PC-9 (cell line): ENCODE data around the gene CAPN5. TPM values are rescaled to one million over a fixed set of nuclear protein-coding genes. Genes with fewer than 3 reads are reported as not detected.

Source experiments
- BruUV-seq: library from RNA; stranded (reverse); fragments of 400-500 nt; replicated peaks from 2 replicates; lab custom pipeline; 2021; lab: Mats Ljungman, UMichigan
- CTCF ChIA-PET: fragments of 300-600 bp; sonication (Branson Sonifier 250); formaldehyde crosslinking; loops from one replicate; lab custom pipeline; 2022; ENCODE audit warnings: antibody characterized with exemption; lab: Charles Lee
- POLR2A ChIA-PET: fragments of 300-600 bp; sonication (Branson Sonifier 250); formaldehyde crosslinking; loops from one replicate; lab custom pipeline; 2022; ENCODE audit warnings: antibody characterized with exemption; ENCODE audit not compliant: unreplicated experiment; lab: Charles Lee
- DNase-seq, 2 experiments: peaks; one replicate each; pipeline versions ENCODE4 v3.0.0 to v3.0.0-alpha.2; 2015 to 2022; ENCODE audit warnings: mixed read lengths in 1 of 2
- H2AFZ ChIP-seq: fragments of 200-600 bp; sonication (generic); 2 replicates; pipeline ENCODE4 v1.8.1; 2017; ENCODE audit warnings: antibody characterized with exemption
- H3F3A ChIP-seq: fragments of 200-600 bp; sonication (generic); 2 replicates; pipeline ENCODE4 v1.8.1; 2017; ENCODE audit warnings: antibody characterized with exemption, mild to moderate bottlenecking, low read depth; ENCODE audit not compliant: insufficient read depth
- H3K27ac ChIP-seq: fragments of 200-600 bp; sonication (generic); 2 replicates; pipeline ENCODE4 v1.6.1; 2016; ENCODE audit warnings: mixed run types
- H3K27me3 ChIP-seq: fragments of 200-600 bp; sonication (generic); 2 replicates; pipeline ENCODE4 v1.6.1; 2016; ENCODE audit warnings: low read depth, mixed run types; ENCODE audit not compliant: insufficient read depth
- H3K36me3 ChIP-seq: fragments of 200-600 bp; sonication (generic); 2 replicates; pipeline ENCODE4 v1.6.1; 2016; ENCODE audit warnings: low read depth, mixed run types
- H3K4me1 ChIP-seq: fragments of 200-600 bp; sonication (generic); replicated peaks from 2 replicates; pipeline ENCODE4 v1.6.1; 2016; ENCODE audit warnings: mixed run types; ENCODE audit not compliant: insufficient read depth
- H3K4me2 ChIP-seq: fragments of 200-600 bp; sonication (generic); 2 replicates; pipeline ENCODE4 v1.6.1; 2017; ENCODE audit warnings: mixed run types
- H3K4me3 ChIP-seq: fragments of 200-600 bp; sonication (generic); 2 replicates; pipeline ENCODE4 v1.6.1; 2016; ENCODE audit warnings: mixed run types
- H3K79me2 ChIP-seq: fragments of 200-600 bp; sonication (generic); 2 replicates; pipeline ENCODE4 v1.6.1; 2017; ENCODE audit warnings: low read depth, mixed run types
- H3K9me2 ChIP-seq: fragments of 200-600 bp; sonication (generic); 2 replicates; pipeline ENCODE4 v1.8.1; 2017; ENCODE audit warnings: mild to moderate bottlenecking; ENCODE audit not compliant: insufficient read depth
- H3K9me3 ChIP-seq: fragments of 200-600 bp; sonication (generic); 2 replicates; pipeline ENCODE4 v1.8.1; 2016; ENCODE audit warnings: low read depth; ENCODE audit not compliant: insufficient read depth
- H4K20me1 ChIP-seq: fragments of 200-600 bp; sonication (generic); 2 replicates; pipeline ENCODE4 v1.8.1; 2017; ENCODE audit not compliant: insufficient read depth
- CTCF ChIP-seq: fragments of 200-600 bp; sonication (generic); conservative IDR thresholded peaks from 2 replicates; pipeline ENCODE4 v1.6.1; 2017; ENCODE audit warnings: mixed run types, antibody characterized with exemption, mild to moderate bottlenecking, moderate library complexity
- EZH2 ChIP-seq: fragments of 200-600 bp; sonication (generic); IDR thresholded peaks from 2 replicates; pipeline ENCODE4 v1.8.0; 2017; ENCODE audit warnings: antibody characterized with exemption, low read depth
- intact Hi-C: fragments of 100-400 bp; cut with micrococcal nuclease; formaldehyde crosslinking; loops from one replicate; pipeline ENCODE4 v1.10.0; 2022; ENCODE audit not compliant: unreplicated experiment
- total RNA-seq: library from RNA; stranded (reverse); gene quantifications from 2 replicates; pipeline ENCODE4 v1.2.3, GENCODE V29; 2021

Gene CAPN5
- total RNA-seq, 1 experiment from 2014 or later, result 9.9 TPM

GRCh38 chr11:77065878-77066228, 918 bp upstream of the CAPN5 start:
- no peaks in the 10 kb centered on the region for H3K27me3 ChIP-seq
- H3K36me3 ChIP-seq, result no peaks in the 10 kb centered on the region
- H3K9me3 ChIP-seq, result 0 out of 2 replicates have a peak, but pooled peaks cover under 1% of the 10 kb centered on the region
- peak overlapping the region; percentile 97 for H3K4me2 ChIP-seq
- H4K20me1 ChIP-seq, result no peaks in the 10 kb centered on the region
- H3K4me3 ChIP-seq, result peak overlapping the region; percentile 71; the same call in 1 of the 2 replicates
- no peak for TF ChIP-seq EZH2
- no peak for TF ChIP-seq CTCF
- no peaks in the 10 kb centered on the region for H3K9me2 ChIP-seq
- no peak for DNase-seq
- H3K27ac ChIP-seq, result no peak overlapping the region
- H3K79me2 ChIP-seq, result no peaks in the 10 kb centered on the region
- peak overlapping the region; percentile 98; the same call in 1 of the 2 replicates for H2AFZ ChIP-seq
- no TSS peak for BruUV-seq
- CTCF ChIA-PET, result interaction anchor here (0.6 to 1.0 kb wide), 2 partner anchors 25 to 34 kb away, joined by 3 to 8 read pairs; no protein-coding TSS in a partner anchor
- H3K4me1 ChIP-seq, result peaks cover 7% of the 10 kb centered on the region
- intact Hi-C loops, result loop anchor here (1.0 to 5.0 kb wide), 2 partner anchors 22 to 551 kb away; no protein-coding TSS in a partner anchor
- H3F3A ChIP-seq, result no peaks in the 10 kb centered on the region; the same call in 1 of the 2 replicates
- POLR2A ChIA-PET, result no interaction called here

- Histone ChIP-seq H3K4me2 (peak overlapping the region; percentile 97), H3K27me3 (no peaks in the 10 kb centered on the region), H2AFZ (no peak overlapping the region), H3K4me3 (no peak overlapping the region), H3K4me1 (peaks cover 25% of the 10 kb centered on the region), H4K20me1 (no peaks in the 10 kb centered on the region), H3F3A (peaks cover 11% of the 10 kb centered on the region; the same call in 1 of the 2 replicates), H3K9me2 (no peaks in the 10 kb centered on the region), H3K79me2 (no peaks in the 10 kb centered on the region), H3K27ac (no peak overlapping the region), H3K9me3 (no peaks in the 10 kb centered on the region), H3K36me3 (no peaks in the 10 kb centered on the region)
- TF ChIP-seq EZH2 (no peak), CTCF (no peak)
- DNase-seq, result no peak
- POLR2A ChIA-PET, result no interaction called here
- BruUV-seq, result no TSS peak
- intact Hi-C loops, result loop anchor here (5.0 kb wide), 1 partner anchor 549 kb away; no protein-coding TSS in a partner anchor
- CTCF ChIA-PET, result no interaction called here
These were observed 1.2 kb downstream of the CAPN5 start for GRCh38 chr11:77067861-77068443.

- Histone ChIP-seq H2AFZ (no peak overlapping the region), H3F3A (peaks cover 19% of the 10 kb centered on the region; the same call in 1 of the 2 replicates), H3K27ac (no peak overlapping the region), H3K4me1 (peaks cover 32% of the 10 kb centered on the region), H3K36me3 (no peaks in the 10 kb centered on the region), H3K9me2 (no peaks in the 10 kb centered on the region), H3K79me2 (no peaks in the 10 kb centered on the region), H4K20me1 (no peaks in the 10 kb centered on the region), H3K4me3 (no peak overlapping the region), H3K4me2 (no peak overlapping the region), H3K9me3 (no peaks in the 10 kb centered on the region), H3K27me3 (no peaks in the 10 kb centered on the region)
- no TSS peak for BruUV-seq
- TF ChIP-seq EZH2 (no peak), CTCF (no peak)
- DNase-seq, result no peak
- ChIA-PET CTCF (no interaction called here), POLR2A (no interaction called here)
- intact Hi-C loops, result loop anchor here (5.0 kb wide), 1 partner anchor 549 kb away; no protein-coding TSS in a partner anchor
These were observed 1.9 kb downstream of the CAPN5 start for GRCh38 chr11:77068457-77069335.
